SH-SY5Y (cell line): ENCODE data around the gene EFCAB12.

ENCODE experiments used
- GATA2 ChIP-seq: IDR thresholded peaks from 2 replicates; pipeline ENCODE4 v1.6.1; 2011; ENCODE audit warnings: mild to moderate bottlenecking, low read depth, low read length
- GATA3 ChIP-seq: IDR thresholded peaks from 2 replicates; pipeline ENCODE4 v1.6.1; 2011; ENCODE audit warnings: low read depth, mild to moderate bottlenecking, low read length, moderate library complexity

GRCh38 chr3:129425619-129426018, 2.8 kb downstream of the EFCAB12 start:
- TF ChIP-seq GATA2 (no peak), GATA3 (no peak)
